Mesothelial cell of epicardium (in vitro differentiated cells): ENCODE measurements around the gene CPOX. TPM values are rescaled to one million over a fixed set of nuclear protein-coding genes. Genes with fewer than 3 reads are reported as not detected.

Experiments
- DNase-seq, 2 experiments: peaks; one replicate each; pipeline ENCODE4 v3.0.0; 2021; ENCODE audit warnings: low spot score in 2 of 2; ENCODE audit not compliant: unreplicated experiment in 2 of 2
- H3K27ac Mint-ChIP-seq: 2 replicates; pipeline ENCODE4 v1.8.0; 2021; ENCODE audit warnings: mixed read lengths
- H3K27me3 Mint-ChIP-seq: 2 replicates; pipeline ENCODE4 v1.8.0; 2021; ENCODE audit warnings: low read depth, mixed read lengths
- H3K36me3 Mint-ChIP-seq: 2 replicates; pipeline ENCODE4 v1.8.0; 2021; ENCODE audit warnings: mixed read lengths
- H3K4me1 Mint-ChIP-seq: 2 replicates; pipeline ENCODE4 v1.8.0; 2021; ENCODE audit warnings: mixed read lengths
- H3K4me3 Mint-ChIP-seq: 2 replicates; pipeline ENCODE4 v1.8.0; 2021; ENCODE audit warnings: mild to moderate bottlenecking, moderate library complexity, mixed read lengths
- H3K9me3 Mint-ChIP-seq: 2 replicates; pipeline ENCODE4 v1.8.0; 2021; ENCODE audit warnings: mixed read lengths
- total RNA-seq: library from RNA; stranded (reverse); gene quantifications from 3 replicates; pipeline ENCODE4 v1.2.1, GENCODE V29; 2021
- TF ChIP-seq, protein P1 (sequence below): fragments of 200-600 bp; sonication (generic); IDR thresholded peaks from one replicate; pipeline ENCODE4 v1.5.0; 2021; ENCODE audit warnings: antibody characterized with exemption; ENCODE audit not compliant: unreplicated experiment

CPOX gene
- total RNA-seq, 1 donor from 2014 or later, result 18.4 TPM

DNA sequence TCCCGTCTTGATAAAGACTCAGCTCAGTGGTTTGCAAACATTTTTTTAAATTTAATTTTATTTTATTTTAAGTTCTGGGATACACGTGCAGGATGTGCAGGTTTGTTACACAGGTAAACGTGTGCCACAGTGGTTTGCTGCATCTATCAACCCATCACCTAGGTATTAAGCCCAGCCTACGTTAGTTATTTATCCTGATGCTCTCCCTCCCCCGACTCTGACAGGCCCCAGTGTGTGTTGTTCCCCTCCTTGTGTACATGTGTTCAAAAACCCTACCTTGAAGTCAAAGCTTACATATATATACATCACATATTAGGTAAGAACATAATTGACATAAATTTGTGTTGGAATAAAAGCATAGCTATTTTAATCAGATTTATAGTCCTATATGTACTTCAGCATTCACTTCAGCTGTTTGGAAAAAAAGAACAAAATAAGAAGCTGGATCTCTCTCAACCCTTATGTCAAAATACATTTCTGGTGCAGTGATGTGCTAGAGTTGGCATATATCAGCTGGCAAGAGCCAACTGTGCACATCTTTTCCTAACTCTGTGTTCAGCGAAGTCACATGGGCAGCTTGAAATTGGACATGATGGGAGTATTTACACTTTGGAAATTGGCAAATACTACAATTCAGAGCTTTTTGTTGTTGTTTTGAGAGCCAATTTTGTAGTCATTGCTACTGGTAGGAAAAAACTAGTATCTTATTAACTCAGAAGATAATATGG lies 35.1 kb downstream of the CPOX start:
- Mint-ChIP-seq H3K4me1 (no peaks in the 10 kb centered on the region), H3K27me3 (peaks cover 29% of the 10 kb centered on the region), H3K36me3 (no peaks in the 10 kb centered on the region), H3K4me3 (no peak overlapping the region), H3K9me3 (no peaks in the 10 kb centered on the region), H3K27ac (no peak overlapping the region)
- TF ChIP-seq, protein P1, sequence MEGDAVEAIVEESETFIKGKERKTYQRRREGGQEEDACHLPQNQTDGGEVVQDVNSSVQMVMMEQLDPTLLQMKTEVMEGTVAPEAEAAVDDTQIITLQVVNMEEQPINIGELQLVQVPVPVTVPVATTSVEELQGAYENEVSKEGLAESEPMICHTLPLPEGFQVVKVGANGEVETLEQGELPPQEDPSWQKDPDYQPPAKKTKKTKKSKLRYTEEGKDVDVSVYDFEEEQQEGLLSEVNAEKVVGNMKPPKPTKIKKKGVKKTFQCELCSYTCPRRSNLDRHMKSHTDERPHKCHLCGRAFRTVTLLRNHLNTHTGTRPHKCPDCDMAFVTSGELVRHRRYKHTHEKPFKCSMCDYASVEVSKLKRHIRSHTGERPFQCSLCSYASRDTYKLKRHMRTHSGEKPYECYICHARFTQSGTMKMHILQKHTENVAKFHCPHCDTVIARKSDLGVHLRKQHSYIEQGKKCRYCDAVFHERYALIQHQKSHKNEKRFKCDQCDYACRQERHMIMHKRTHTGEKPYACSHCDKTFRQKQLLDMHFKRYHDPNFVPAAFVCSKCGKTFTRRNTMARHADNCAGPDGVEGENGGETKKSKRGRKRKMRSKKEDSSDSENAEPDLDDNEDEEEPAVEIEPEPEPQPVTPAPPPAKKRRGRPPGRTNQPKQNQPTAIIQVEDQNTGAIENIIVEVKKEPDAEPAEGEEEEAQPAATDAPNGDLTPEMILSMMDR, result no peak
- DNase-seq, result no peak

DNA sequence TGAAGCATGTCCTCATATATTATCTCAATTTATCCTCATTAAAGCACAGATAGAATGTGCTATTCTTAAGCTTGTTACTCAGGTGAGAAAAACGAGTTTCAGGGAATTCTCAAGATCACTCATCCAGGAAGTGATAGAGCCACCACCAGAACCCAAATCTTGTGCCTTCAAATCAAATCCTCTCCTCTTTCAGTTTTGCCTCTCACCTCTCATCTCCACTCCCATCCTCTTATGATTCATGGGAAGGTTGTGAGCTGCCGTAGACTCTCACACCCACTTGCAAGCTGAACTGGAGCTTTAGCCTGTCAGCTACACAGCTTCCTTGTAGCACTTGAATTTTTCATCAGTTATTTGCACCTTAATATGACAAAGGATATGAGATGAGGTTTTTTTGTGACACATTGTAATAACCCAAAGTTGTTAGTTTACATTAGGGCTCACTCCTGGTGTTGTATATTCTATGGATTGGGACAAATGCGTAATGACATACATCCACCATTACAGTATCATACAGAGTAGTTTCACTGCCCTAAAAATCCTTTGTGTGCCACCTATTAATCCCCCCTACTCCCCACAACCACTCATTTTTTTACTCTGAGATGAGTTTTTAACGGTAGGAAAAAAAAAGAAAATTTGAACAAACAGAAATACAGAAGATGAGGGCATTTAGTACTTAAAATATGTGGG lies 35.9 kb downstream of the CPOX start:
- no peak overlapping the region for H3K27ac Mint-ChIP-seq
- no peaks in the 10 kb centered on the region for H3K4me1 Mint-ChIP-seq
- peaks cover 27% of the 10 kb centered on the region for H3K27me3 Mint-ChIP-seq
- H3K4me3 Mint-ChIP-seq, result no peak overlapping the region
- TF ChIP-seq, protein P1, result no peak
- no peak for DNase-seq
- H3K9me3 Mint-ChIP-seq, result no peaks in the 10 kb centered on the region
- H3K36me3 Mint-ChIP-seq, result no peaks in the 10 kb centered on the region

DNA sequence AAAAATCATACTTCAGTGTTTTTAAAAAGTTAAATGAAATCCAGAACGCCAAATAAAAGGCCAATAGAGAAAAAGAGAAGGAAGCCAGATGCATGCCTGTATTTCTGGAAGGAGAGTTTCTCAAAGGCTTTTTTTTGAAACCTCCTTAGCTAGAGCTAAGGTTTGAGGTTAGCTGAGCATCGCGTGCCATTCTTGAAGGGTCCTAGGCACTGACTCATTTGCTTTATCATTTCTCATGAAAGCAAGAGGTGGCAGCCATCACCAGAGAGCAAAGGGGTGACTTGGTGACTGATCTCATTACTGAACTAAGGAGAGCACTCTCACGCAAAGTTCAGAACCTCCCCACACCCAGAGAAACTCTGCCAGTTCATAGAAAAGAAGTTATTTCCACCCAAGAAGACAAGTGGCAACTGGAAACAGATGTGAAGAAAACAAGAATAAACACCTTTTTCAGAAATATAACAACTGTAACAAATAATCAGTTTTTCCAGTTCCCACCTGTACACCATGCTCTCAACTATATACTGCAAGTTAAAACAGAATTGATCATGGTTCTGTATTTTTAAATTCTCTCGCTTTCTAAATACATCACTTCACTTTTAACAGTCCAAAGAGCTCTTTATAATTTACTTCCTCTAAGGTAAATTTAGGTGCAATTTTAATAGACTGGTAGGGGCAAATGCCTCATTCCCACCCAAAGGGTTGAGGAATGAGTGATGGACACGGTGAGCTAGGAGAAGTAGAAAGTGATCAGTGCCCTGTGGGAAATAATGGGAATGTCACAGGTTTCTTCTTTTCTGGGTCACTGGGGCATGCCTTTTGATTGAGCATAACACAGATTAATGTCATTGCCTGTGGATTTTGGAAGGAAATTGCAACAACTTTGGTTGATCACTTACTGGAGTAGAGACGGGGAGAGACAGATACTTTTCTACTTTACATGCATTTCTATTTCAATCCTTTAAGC lies 37.0 kb downstream of the CPOX start:
- Mint-ChIP-seq H3K4me3 (no peak overlapping the region), H3K4me1 (no peaks in the 10 kb centered on the region), H3K27ac (no peak overlapping the region), H3K9me3 (no peaks in the 10 kb centered on the region), H3K27me3 (peaks cover 27% of the 10 kb centered on the region), H3K36me3 (no peaks in the 10 kb centered on the region)
- no peak for DNase-seq
- TF ChIP-seq, protein P1, result no peak

DNA sequence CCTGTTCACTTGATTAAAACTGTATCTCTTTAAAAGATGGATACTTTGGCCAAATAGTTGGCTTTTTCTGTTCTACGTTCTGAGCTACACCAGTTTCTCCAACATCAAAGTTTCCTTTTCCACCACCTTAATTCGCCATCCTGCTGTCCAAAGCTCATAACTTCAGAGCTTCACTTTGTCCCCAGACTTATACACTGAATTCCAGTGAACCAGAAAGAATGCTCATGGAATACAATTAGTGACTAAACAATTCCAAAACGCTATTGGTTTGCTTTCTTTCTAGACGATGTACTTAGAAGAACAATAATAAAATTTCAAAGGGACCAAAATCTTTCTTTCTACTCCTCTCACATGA lies 38.4 kb downstream of the CPOX start:
- H3K4me3 Mint-ChIP-seq, result no peak overlapping the region
- no peak for DNase-seq
- H3K36me3 Mint-ChIP-seq, result no peaks in the 10 kb centered on the region
- TF ChIP-seq, protein P1, result no peak
- no peak overlapping the region for H3K27ac Mint-ChIP-seq
- no peaks in the 10 kb centered on the region for H3K9me3 Mint-ChIP-seq
- peaks cover 31% of the 10 kb centered on the region for H3K27me3 Mint-ChIP-seq
- no peaks in the 10 kb centered on the region for H3K4me1 Mint-ChIP-seq

DNA sequence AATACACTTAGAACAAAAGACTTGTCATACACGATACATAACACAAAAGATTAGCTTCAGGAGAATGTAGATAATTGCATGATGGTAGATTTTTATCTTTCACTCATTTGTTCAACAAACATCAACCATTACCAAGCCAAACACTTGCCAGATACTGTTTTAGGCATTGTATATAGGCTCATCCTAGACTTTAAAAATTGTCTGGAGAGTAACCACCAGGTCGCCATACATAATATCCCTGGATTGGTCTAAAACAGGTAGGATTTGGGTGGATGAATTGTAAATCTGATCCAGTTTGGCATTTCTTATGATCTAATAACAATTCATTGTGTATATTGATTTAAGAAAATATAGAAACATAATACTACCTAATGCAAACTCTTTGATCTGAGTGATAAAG lies 38.8 kb downstream of the CPOX start:
- Mint-ChIP-seq H3K27me3 (peaks cover 36% of the 10 kb centered on the region), H3K36me3 (no peaks in the 10 kb centered on the region), H3K4me1 (no peaks in the 10 kb centered on the region), H3K9me3 (no peaks in the 10 kb centered on the region), H3K4me3 (no peak overlapping the region), H3K27ac (no peak overlapping the region)
- TF ChIP-seq, protein P1, result no peak
- no peak for DNase-seq
